GM23338 (cell line): Measurements from ENCODE around the gene SLAMF9. TPM values are rescaled to one million over a fixed set of nuclear protein-coding genes. Genes with fewer than 3 reads are reported as not detected.
A peak's percentile ranks its signal among the peaks of the same experiment; 100 is the strongest.

ENCODE experiments used
- ATAC-seq: fragments of 200-7000 bp; cut with Tn5 transposase; 3 replicates; pipeline ENCODE4 v1.9.1; 2020
- DNase-seq: peaks from one replicate; pipeline ENCODE4 v3.0.0-alpha.2; 2015; ENCODE audit warnings: low spot score
- H2AFZ ChIP-seq: fragments of 200-600 bp; sonication (generic); 2 replicates; pipeline ENCODE4 v1.8.0; 2016; ENCODE audit warnings: antibody characterized with exemption, mild to moderate bottlenecking, moderate library complexity
- H3F3A ChIP-seq: fragments of 200-600 bp; sonication (generic); replicated peaks from 2 replicates; pipeline ENCODE4 v1.8.0; 2017; ENCODE audit warnings: antibody characterized with exemption, mixed run types, low read depth
- H3K27ac ChIP-seq: fragments of 200-600 bp; sonication (generic); 2 replicates; pipeline ENCODE4 v1.6.1; 2016; ENCODE audit warnings: low read depth
- H3K27me3 ChIP-seq: fragments of 200-600 bp; sonication (generic); 2 replicates; pipeline ENCODE4 v1.8.0; 2016; ENCODE audit warnings: mild to moderate bottlenecking, mixed run types, moderate library complexity; ENCODE audit not compliant: insufficient read depth
- H3K36me3 ChIP-seq: fragments of 200-600 bp; sonication (generic); 2 replicates; pipeline ENCODE4 v1.8.0; 2016; ENCODE audit warnings: mild to moderate bottlenecking; ENCODE audit not compliant: insufficient read depth
- H3K4me1 ChIP-seq: fragments of 200-600 bp; sonication (generic); 2 replicates; pipeline ENCODE4 v1.8.0; 2016; ENCODE audit warnings: mild to moderate bottlenecking, moderate library complexity; ENCODE audit not compliant: insufficient read depth
- H3K4me2 ChIP-seq: fragments of 200-600 bp; sonication (generic); 2 replicates; pipeline ENCODE4 v1.7.1; 2017; ENCODE audit warnings: mixed run types
- H3K4me3 ChIP-seq: fragments of 200-600 bp; sonication (generic); 2 replicates; pipeline ENCODE4 v1.6.1; 2016; ENCODE audit warnings: mixed run types
- H3K79me2 ChIP-seq: fragments of 200-600 bp; sonication (generic); replicated peaks from 2 replicates; pipeline ENCODE4 v1.8.0; 2017; ENCODE audit warnings: mild to moderate bottlenecking; ENCODE audit not compliant: insufficient read depth
- H3K9me2 ChIP-seq: fragments of 200-600 bp; sonication (generic); 2 replicates; pipeline ENCODE4 v1.8.0; 2017; ENCODE audit not compliant: insufficient read depth
- H4K20me1 ChIP-seq: fragments of 200-600 bp; sonication (generic); replicated peaks from 2 replicates; pipeline ENCODE4 v1.8.0; 2017; ENCODE audit warnings: mild to moderate bottlenecking; ENCODE audit not compliant: insufficient read depth
- H3K27ac Mint-ChIP-seq: 2 replicates; pipeline ENCODE4 v1.8.0; 2020; ENCODE audit warnings: inconsistent platforms, mild to moderate bottlenecking, moderate library complexity, mixed read lengths
- H3K27me3 Mint-ChIP-seq: 3 replicates; pipeline ENCODE4 v1.8.0; 2022; ENCODE audit warnings: low read depth, mild to moderate bottlenecking, moderate library complexity, mixed read lengths, inconsistent platforms; ENCODE audit not compliant: insufficient read depth, poor library complexity
- H3K36me3 Mint-ChIP-seq: 3 replicates; pipeline ENCODE4 v1.8.0; 2021; ENCODE audit warnings: low read depth, mild to moderate bottlenecking, inconsistent platforms, moderate library complexity, mixed read lengths
- H3K4me1 Mint-ChIP-seq: 3 replicates; pipeline ENCODE4 v1.8.0; 2020; ENCODE audit warnings: mild to moderate bottlenecking, inconsistent platforms, mixed read lengths
- H3K4me3 Mint-ChIP-seq: 3 replicates; pipeline ENCODE4 v1.8.0; 2021; ENCODE audit warnings: moderate library complexity, mild to moderate bottlenecking, inconsistent platforms, mixed read lengths
- H3K9me3 Mint-ChIP-seq: 3 replicates; pipeline ENCODE4 v1.8.0; 2020; ENCODE audit warnings: moderate library complexity, mild to moderate bottlenecking, inconsistent platforms, mixed read lengths
- NANOG ChIP-seq: IDR thresholded peaks from 2 replicates; pipeline ENCODE4 v1.6.1; 2016; ENCODE audit warnings: antibody characterized with exemption, borderline replicate concordance
- STAT1 ChIP-seq: IDR thresholded peaks from one replicate; pipeline ENCODE4 v1.6.1; 2016; ENCODE audit warnings: antibody characterized with exemption; ENCODE audit not compliant: unreplicated experiment
- ZNF114 ChIP-seq: fragments of 250-450 bp; sonication (Bioruptor Pico); IDR thresholded peaks from 2 replicates; pipeline ENCODE4 v1.5.0; 2020; ENCODE audit warnings: mild to moderate bottlenecking, moderate library complexity
- ZNF331 ChIP-seq: fragments of 250-450 bp; sonication (Bioruptor Pico); IDR thresholded peaks from 2 replicates; pipeline ENCODE4 v1.5.0; 2020; ENCODE audit warnings: low read depth, mild to moderate bottlenecking, moderate library complexity
- polyA plus RNA-seq: library from polyadenylated mRNA; unstranded; fragments of >200 nt; fragmentation: Nextera tagmentation; extraction: Ambion mirVana; gene quantifications from 2 replicates; pipeline ENCODE4 v1.2.1, GENCODE V29; 2016
- total RNA-seq: library from RNA; depleted of rRNA; stranded (reverse); fragments of >200 nt; shearing (Covaris generic); gene quantifications from 2 replicates; pipeline ENCODE4 v1.2.3, GENCODE V29; 2014
- TF ChIP-seq, protein P1 (sequence below), 2 experiments: fragments of 200-600 bp in 1 of 2; sonication (generic) in 1 of 2; conservative IDR thresholded peaks; 2 replicates each; pipeline versions ENCODE4 v1.5.1 to v1.6.1; 2016 to 2017; ENCODE audit warnings: antibody characterized with exemption in 2 of 2, low read depth in 2 of 2, mild to moderate bottlenecking in 2 of 2, moderate library complexity in 1 of 2
- TF ChIP-seq, protein P2 (sequence below): IDR thresholded peaks from one replicate; pipeline ENCODE4 v1.6.1; 2018; ENCODE audit warnings: antibody characterized with exemption; ENCODE audit not compliant: unreplicated experiment
- TF ChIP-seq, protein P3 (sequence below): IDR thresholded peaks from 2 replicates; pipeline ENCODE4 v1.6.1; 2016; ENCODE audit warnings: antibody characterized with exemption

Gene SLAMF9
- total and polyA plus RNA-seq, 2 experiments from 2014 or later, result not detected

DNA sequence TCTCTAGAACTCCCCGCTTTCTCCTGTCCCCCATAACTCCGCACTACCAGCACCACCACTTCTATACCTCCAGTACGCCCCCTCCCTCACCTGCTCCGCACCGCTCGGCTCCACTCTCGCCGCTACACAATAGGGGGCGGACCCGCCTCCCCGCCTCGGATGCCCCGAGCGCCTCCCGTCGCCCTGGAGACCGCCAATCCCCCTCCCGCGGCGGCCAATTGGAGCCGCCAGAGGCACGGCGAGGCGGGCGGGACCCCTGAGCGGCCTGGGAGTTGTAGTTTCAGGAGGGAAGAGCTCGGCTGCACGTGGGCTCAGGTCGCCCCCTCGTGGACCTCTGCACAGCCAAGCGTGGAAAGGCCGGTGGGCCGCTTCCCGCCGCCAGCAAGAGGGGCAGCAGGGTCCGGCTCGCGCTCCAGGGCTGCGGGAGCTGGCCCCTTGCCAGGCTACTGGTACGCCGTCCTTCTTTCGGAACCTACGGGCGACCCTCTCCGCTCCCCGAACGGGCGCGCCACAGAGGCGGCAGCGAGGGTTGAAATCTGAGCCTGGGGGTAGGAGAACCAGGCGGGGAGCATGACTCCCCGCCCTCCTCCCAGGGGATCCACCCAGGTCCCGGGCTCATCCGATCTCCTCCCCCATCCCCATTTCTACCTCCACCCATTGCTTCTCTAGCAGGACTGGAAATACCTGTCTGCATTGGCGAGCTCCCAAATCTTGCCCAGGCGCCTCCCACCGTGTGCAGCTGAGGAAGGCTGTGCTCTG is 8.4 kb downstream of the SLAMF9 start, which contains the start of gene IGSF9 (continued):
- TF ChIP-seq, protein P1, sequence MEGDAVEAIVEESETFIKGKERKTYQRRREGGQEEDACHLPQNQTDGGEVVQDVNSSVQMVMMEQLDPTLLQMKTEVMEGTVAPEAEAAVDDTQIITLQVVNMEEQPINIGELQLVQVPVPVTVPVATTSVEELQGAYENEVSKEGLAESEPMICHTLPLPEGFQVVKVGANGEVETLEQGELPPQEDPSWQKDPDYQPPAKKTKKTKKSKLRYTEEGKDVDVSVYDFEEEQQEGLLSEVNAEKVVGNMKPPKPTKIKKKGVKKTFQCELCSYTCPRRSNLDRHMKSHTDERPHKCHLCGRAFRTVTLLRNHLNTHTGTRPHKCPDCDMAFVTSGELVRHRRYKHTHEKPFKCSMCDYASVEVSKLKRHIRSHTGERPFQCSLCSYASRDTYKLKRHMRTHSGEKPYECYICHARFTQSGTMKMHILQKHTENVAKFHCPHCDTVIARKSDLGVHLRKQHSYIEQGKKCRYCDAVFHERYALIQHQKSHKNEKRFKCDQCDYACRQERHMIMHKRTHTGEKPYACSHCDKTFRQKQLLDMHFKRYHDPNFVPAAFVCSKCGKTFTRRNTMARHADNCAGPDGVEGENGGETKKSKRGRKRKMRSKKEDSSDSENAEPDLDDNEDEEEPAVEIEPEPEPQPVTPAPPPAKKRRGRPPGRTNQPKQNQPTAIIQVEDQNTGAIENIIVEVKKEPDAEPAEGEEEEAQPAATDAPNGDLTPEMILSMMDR (conservative IDR thresholded peaks at IDR 0.05; ENCODE audit: low read depth in 2 of 2), result peak; percentile 40 to 65

DNA sequence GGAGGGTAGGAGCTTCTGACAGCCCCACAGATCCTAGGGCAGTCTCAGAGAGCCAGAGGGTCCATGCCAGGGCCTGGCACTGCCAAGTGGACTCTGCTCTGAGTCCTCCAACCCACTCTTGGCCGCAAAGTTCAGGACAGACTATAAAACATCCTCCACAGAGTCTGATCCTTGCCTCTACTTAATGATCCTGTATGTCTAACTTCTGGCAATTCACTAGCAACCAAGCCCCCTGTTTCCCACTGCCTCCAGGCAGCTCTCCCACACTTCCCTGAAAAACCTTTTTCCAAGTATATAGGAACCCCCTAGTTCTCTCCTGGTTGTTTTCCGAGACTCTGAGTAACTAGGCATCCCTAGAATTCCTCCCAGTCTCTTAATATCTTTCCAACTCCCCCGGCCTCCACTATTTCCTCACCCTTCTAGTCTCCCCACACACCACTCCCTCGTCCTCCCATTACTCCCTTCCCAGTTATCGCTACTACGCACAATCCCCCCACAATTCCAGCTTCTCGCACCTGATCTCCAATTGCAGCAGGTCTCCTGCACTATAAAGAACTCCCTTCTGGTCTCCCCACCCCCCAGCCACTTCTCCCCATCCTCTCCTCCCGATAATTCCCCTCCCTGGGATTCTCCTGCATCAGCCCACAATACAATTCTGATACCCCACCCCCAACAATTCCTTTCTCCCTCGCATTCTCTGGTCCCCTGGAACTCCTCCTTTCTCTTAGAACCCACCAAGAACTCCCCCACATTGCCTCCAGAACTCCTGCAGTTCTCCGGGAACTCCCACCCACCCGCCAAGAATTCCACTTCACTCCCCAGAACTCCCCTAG is 9.2 kb downstream of the SLAMF9 start:
- peaks cover 17% of the 10 kb centered on the region for H3K36me3 Mint-ChIP-seq
- Histone ChIP-seq H3K4me2 (peak overlapping the region; percentile 81), H3K27ac (peak overlapping the region; percentile 36; the same call in 1 of the 2 replicates), H3K36me3 (no peaks in the 10 kb centered on the region), H4K20me1 (0 out of 2 replicates have a peak, but pooled peaks cover 4% of the 10 kb centered on the region), H3K9me2 (peaks cover 10% of the 10 kb centered on the region), H3F3A (no peaks in the 10 kb centered on the region), H3K27me3 (no peaks in the 10 kb centered on the region), H2AFZ (peak overlapping the region; percentile 2; the same call in 1 of the 2 replicates), H3K4me3 (peak overlapping the region; percentile 66), H3K4me1 (peaks cover 18% of the 10 kb centered on the region), H3K79me2 (peaks cover 17% of the 10 kb centered on the region; the same call in 1 of the 2 replicates)
- peak; percentile 65 for DNase-seq
- H3K4me3 Mint-ChIP-seq, result peak overlapping the region; percentile 87
- no peaks in the 10 kb centered on the region for H3K9me3 Mint-ChIP-seq
- peak; percentile 7 for ATAC-seq
- peaks cover 14% of the 10 kb centered on the region for H3K27me3 Mint-ChIP-seq
- H3K27ac Mint-ChIP-seq, result peak overlapping the region; percentile 88
- H3K4me1 Mint-ChIP-seq, result peaks cover 42% of the 10 kb centered on the region
- TF ChIP-seq NANOG (no peak), ZNF114 (no peak), ZNF331 (CRISPR knock-in tag) (no peak), STAT1 (no peak)
- TF ChIP-seq, protein P2, sequence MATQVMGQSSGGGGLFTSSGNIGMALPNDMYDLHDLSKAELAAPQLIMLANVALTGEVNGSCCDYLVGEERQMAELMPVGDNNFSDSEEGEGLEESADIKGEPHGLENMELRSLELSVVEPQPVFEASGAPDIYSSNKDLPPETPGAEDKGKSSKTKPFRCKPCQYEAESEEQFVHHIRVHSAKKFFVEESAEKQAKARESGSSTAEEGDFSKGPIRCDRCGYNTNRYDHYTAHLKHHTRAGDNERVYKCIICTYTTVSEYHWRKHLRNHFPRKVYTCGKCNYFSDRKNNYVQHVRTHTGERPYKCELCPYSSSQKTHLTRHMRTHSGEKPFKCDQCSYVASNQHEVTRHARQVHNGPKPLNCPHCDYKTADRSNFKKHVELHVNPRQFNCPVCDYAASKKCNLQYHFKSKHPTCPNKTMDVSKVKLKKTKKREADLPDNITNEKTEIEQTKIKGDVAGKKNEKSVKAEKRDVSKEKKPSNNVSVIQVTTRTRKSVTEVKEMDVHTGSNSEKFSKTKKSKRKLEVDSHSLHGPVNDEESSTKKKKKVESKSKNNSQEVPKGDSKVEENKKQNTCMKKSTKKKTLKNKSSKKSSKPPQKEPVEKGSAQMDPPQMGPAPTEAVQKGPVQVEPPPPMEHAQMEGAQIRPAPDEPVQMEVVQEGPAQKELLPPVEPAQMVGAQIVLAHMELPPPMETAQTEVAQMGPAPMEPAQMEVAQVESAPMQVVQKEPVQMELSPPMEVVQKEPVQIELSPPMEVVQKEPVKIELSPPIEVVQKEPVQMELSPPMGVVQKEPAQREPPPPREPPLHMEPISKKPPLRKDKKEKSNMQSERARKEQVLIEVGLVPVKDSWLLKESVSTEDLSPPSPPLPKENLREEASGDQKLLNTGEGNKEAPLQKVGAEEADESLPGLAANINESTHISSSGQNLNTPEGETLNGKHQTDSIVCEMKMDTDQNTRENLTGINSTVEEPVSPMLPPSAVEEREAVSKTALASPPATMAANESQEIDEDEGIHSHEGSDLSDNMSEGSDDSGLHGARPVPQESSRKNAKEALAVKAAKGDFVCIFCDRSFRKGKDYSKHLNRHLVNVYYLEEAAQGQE, result no peak
- TF ChIP-seq, protein P1 (conservative IDR thresholded peaks at IDR 0.05; ENCODE audit: low read depth in 2 of 2), result no peak
- TF ChIP-seq, protein P3, sequence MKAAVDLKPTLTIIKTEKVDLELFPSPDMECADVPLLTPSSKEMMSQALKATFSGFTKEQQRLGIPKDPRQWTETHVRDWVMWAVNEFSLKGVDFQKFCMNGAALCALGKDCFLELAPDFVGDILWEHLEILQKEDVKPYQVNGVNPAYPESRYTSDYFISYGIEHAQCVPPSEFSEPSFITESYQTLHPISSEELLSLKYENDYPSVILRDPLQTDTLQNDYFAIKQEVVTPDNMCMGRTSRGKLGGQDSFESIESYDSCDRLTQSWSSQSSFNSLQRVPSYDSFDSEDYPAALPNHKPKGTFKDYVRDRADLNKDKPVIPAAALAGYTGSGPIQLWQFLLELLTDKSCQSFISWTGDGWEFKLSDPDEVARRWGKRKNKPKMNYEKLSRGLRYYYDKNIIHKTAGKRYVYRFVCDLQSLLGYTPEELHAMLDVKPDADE, result no peak
